GM19467 (cell line): ENCODE data around the gene PFDN1.
"Not testable (repeated sequence)": the region's sequence is repeated elsewhere in the genome, so short reads cannot be mapped to it uniquely, and the experiment has no call there.

Source experiments
- ATAC-seq: cut with Tn5 transposase; IDR thresholded peaks from one replicate; pipeline ENCODE4 v1.9.1; 2021; ENCODE audit warnings: mild to moderate bottlenecking, moderate library complexity; ENCODE audit not compliant: unreplicated experiment

PFDN1 gene, protein sequence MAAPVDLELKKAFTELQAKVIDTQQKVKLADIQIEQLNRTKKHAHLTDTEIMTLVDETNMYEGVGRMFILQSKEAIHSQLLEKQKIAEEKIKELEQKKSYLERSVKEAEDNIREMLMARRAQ

DNA sequence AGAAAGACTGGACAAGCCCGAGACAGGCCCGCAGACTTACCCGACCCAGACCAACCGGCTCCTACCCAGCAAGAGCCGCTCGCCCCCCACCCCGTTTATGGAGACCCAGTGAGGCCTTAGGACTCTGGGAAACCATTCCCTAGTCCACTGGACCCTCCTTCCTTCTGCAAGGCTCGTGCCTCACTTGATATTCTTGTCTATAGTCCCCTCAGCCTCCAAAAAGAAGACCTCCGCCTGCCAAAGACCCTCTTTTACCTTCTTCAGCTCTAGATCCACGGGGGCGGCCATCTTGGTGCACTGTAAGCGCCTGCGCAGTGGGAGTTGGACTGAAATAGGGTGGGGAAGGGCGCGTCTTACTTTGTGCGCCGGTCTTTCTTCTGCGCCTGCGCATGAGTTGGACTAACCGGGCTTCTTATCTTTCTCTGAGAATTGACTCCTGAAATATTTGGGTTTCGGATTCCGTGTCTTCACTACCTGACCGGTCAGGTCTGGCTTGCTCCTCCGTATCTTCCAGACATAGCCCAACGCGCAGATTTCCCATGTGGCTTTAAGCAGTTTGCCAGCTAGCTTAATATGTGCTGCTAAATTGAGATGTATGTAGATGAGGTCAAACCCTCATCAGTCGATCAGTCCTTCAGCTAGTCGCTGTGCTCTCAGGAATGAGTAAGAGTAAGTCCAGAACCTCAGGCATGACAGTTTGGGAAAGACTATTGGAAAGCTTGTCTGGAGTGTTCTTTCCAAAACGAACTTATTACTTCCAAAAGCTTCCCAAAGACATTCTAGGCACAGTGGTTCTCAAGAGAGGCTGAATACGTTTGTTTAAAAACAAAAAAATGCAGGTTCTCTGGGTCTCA lies at the start of gene PFDN1:
Gene PFDN1, minus strand, starts transcription at position 316 of the 854 bp plus-strand sequence. Its CDS starts 28 bp downstream, at position 288.
- peak; percentile 93 for ATAC-seq

DNA sequence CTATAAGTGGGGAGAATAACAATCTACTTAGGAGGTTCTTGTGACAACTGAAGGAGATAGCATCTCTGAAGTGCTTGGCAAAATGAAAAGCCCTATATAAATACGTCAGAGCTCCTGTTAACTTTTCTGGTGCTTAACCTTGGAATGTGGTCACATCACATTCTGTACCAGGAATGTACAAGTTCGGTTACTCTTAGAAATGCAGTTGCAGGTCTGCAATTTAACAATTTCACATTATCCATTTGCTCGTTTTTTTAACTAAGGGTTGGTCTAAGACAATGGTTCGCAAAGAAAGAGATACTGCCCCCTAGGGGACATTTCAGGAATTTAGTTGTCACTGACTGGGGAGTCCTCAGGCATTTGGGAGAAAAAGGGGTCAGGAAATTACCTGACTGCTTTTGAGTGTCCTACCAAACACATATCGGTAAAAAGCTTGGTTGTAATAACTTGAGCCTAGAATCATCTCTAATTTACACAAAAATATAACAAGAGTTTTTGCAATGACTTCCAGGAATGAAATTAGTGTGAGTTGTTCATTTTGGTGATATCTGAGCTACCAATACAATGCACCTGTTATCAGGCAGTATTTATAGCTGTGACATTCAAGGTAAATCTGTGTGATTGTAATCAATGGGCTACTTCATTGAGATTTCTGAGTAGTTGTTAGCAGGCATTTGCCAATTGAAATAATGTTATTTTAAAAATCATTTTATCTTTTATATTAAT lies 48.9 kb upstream of the PFDN1 start:
- ATAC-seq = no peak

DNA sequence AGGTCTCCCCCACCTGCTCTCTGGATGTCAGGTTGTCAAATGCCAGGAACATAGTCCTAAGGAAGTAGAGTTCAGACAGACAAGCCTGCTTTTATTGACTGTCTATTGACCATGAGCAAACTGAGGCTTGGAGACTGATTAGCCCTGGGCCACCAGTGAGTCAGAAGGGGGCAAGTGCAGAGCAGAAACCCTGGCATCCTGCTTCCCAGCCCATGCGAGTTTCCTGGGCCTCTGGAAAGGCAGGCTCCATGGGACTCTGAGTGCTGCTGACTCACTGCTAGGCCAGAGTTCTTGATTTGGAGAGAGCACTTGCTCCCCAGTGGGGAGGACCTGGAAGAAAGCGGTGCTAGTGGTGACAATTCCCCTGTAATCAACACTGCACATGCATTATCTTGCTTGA lies 46.3 kb upstream of the PFDN1 start:
- ATAC-seq = no peak

DNA sequence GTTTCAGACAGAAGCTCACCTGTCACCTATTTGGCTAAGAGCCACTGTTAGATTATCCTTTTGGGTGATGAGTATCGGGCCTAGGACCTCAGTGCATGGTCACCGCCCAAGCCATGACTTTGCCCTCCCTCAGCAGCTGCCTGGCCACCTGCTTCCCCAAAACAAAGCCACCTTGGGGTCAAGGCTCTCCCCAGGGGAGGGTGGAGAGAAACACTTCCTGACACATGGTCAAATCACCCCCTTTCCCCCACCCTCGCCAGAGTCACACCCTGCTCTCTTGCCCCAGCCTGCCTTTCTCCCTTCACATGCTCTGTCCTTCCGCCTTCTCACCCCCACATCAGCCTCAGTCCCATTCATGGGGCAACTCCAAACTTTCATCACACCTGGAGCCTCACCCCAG lies 45.2 kb upstream of the PFDN1 start:
- ATAC-seq = no peak

DNA sequence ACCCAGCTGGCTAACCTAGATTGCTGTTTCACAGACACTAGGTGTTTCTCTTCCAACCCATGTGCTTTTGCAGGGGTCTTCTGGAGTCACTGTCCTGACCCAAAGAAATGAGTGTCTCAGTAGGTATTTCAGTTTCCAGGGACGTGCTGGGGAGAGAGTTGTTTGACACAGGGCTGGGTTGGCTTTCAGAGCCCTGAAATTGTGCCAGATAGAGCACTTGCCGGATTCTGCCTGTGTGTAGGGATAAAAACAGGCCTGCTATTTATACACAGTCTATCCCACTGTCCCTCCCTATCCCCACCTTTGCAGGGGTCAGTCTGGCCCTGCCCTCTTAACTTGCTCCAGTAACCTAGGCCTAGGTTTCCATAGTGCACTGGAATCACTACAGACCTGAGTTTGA lies 44.5 kb upstream of the PFDN1 start:
- ATAC-seq = no peak

DNA sequence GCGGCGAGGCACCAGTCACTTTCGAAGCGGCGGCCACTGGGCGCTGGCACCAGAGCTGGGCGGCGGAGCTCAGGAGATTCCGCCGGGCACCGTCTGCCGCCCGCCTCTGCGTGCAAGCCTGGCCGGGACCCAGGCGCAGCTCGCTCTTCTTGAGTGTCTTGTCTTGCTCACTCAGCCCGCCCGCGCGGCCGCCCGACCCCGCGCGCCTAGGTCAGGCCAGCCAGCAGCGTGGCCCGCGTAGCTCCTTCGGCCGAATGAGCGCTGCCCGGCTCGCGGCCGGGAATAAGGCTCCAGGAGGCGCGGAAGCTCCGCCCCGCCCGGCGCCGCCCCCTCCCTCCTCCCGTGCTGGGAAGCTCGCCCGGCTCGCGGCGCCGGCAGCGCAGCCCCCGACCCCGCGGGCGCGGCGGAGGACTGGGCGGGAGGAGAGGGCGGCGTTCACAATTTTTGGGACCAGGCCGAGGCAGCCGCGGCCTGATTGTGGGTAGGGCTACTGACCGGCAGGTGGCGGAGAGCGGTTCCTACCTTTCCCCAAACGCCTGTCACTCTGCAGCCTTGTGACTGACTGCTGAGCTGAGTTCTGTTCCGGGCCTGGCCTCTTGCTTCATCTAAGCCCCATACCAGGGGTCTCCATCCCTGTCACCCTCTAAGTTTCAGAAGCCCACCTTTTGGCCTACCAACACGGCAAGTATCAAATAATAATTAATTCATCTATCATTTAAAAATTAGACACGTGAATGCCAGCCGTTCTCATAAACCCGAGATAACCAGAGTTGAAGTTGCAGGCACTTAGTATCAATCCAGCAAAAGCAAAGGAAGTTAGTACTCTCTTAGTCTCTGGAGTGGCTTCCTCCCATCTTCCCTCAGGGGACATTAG lies 43.7 kb upstream of the PFDN1 start, which contains the start of gene HBEGF:
Gene HBEGF, minus strand, starts transcription at position 256 of the 874 bp plus-strand sequence. CDS start 275 bp downstream, outside the sequence.
- ATAC-seq = peak; percentile 65

DNA sequence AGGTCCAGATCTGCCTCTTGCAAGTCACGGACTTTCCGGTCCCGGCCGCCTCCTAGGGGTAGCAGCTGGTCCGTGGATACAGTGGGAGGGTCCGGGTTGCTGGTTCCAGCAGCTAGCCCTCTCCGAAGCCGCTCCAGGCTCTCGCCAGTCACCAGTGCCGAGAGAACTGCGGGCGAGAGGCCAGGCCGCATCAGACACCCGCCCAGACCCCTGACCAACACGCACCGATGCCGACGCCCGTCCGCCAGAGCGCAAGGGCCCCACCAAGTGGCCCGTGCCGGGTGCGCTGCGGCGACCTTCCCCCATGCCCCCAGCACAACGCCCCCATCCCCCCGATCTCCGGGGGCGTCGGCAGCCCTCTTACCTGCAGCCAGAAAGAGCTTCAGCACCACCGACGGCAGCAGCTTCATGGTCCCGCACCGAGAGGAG lies 43.0 kb upstream of the PFDN1 start:
- peak; percentile 27 for ATAC-seq

DNA sequence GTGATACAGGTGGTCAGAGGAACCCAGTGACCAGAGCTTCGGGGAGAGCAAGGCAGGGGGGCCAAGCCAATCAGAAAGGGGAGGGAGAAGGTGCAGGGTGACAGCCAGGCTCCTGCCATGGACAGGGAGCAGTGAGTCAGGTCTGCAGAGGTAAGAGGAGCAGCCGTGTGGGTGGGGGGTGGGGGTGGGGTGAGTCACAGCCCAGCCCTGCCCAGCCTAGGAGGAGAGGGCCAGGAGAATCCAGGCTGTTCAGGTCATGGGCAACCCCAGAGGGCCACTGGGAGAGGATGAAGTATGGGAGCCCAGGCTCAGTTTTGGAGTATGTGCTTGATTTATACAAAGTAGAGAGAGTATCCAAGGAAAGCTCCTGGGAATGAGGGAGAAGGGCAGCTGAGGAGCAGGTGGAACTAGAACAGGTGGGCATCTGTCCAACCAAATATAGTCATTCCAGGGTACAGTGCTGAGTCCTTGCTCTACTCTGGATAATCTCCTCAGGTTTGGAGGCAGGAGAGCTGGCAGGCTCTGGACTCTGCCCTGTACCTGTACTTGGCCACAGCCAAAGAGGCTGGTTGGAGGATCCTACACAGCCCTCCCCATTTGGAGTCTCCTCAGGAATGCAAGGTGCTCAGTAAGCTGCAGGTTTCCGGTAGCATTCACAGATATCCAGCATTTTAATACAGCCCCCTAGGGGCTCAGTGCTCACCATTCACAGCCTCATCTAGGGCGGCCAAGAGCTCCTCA lies 42.0 kb upstream of the PFDN1 start:
- no peak for ATAC-seq

DNA sequence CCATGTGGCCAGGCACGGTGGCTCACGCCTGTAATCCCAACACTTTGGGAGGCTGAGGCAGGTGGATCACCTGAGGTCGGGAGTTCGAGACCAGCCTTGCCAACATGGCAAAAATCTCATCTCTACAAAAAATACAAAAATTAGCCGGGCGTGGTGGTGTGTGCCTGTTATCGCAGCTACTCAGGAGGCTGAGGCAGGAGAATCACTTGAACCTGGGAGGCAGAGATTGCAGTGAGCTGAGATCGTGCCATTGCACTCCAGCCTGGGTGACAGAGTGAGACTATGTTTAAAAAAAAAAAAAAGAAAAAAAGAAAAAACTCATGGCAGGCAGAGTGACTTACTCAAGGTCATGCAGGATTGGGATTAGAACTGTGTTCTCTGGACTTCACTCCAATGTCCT lies 40.9 kb upstream of the PFDN1 start:
- not testable (repeated sequence) for ATAC-seq

DNA sequence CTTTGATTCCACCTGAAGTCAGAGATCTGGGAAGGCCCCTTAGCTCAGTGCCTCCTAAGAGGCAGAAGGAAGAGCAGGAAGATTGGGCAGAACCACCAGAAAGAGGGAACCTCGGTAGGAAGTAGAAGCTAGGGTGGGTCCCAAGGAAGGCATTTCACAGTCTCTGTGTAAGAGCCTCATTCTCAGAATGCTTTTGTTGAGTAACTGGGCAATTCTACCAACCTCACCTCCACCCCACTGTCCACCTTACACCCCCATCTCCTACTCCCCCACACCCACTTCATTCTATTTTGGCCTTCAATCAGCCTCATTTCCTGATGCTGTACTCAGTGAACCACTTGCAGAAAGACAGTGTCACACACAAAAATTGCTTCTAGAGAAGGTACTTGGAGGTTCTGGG lies 40.0 kb upstream of the PFDN1 start:
- no peak for ATAC-seq

DNA sequence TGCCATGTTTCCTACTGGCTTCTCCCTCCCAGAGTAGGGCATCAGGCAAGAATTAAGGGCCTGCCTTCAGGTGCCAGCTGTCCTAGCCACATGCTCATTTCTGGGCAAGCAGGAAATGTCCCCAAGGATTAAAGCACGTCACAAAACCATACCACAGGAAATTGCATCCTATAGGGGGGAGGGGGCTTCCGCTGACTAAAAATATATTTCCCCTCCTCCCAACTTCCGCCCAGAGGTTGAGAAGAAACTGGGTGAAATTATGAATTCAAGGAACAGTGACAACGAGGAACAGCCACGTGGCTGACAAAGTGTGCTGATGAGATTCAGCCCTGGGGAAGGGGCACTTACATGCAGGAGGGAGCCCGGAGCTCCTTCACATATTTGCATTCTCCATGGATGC lies 39.4 kb upstream of the PFDN1 start:
- no peak for ATAC-seq

DNA sequence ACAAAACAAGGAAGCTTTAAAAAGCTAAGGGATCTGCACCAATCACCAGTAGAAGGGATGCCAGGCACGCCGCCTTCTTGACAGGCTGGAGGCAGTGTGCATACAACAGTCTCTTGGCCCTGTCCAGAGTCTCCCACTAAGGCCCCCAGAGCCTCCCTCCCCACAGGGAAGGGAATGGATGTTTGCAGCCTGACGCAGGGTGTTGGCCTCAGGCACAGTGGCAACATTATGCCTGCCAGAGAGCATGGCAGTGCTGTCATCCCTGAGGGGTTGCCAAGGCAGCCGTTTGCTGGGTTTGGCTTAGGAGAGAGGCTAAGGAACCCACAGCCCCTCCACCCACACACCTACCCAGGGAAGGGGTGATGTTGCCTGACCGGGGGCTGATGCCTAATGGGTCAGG lies 38.7 kb upstream of the PFDN1 start:
- no peak for ATAC-seq

DNA sequence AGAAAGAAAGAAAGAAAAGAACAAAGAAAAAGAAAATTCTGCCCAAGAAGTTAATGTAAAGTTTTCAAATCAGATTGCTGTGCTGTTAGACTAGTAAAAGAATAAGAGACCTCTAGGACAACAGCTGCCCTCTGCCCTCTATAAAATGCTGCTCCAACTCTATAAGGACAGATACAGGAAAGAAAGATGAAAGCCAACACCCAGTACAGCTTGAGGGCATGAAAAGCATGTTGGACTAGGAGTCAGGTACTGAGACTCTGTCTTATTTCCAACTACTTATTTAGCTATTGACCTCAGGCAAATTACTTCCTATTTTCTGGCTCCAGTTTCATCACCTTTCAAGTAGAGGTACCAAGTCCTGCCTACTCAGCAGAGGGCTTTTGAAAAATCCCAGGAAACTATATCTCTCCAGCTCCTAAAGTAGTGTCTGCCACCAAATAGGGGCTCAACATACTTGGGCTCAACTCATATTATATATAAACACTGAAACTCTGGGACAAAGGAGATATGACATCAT lies 37.8 kb upstream of the PFDN1 start:
- ATAC-seq = no peak

DNA sequence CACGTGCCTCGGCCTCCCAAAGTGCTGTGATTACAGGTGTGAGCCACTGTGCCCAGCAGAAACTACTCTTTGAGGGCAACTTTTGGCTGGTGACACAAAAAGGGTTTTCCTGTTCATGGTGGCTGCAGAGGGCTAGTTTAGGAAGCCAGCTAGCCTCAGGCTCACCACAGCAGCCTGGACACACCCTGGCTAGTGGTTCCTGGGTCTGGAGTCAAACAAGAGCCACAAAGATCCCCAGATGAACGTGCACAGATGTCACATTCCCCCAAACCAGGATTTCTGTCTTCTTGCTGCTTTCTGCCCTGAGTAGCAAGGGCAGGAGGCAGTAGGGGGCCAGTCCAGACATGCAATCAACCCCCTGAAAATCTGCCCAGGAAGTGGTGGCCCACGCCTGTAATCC lies 36.7 kb upstream of the PFDN1 start:
- no peak for ATAC-seq

DNA sequence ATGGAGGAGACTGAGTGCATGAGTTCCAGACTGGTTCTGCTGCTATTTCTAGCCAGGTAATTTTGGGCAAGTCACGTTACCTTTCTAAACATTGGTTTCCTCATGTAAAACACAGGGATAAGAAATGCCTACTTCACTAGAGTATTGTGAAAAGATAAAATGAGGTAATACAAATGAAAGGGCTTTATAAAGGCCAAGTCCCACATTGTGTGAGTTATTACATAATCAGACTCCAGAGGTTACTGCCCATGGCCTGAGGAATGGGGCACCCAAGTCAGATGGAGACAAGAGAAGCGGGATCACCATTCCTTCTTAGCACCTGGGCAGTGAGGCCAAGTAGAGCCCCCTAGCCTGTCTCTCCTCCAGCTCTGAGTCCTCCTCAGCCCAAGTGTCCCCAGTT lies 36.0 kb upstream of the PFDN1 start:
- ATAC-seq = no peak

DNA sequence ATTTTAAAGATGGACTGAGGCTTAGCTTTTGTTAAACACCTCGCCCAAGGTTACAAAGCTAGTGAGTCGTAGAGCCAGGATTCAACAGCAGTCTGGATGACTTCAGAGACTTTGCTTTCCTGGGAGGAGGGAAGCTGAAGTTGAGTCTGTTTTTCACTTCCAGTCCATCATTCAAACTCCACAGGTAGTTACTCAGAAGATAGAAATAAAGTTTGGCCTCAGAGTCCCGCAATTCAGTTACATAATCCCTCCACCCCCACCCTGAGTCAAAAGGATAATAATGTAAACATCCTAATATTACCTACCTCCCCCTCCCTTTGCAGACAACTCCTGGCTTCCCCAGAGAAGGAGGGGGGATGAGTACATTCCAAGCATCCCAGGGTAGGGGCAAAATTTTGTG lies 35.4 kb upstream of the PFDN1 start:
- ATAC-seq = no peak

DNA sequence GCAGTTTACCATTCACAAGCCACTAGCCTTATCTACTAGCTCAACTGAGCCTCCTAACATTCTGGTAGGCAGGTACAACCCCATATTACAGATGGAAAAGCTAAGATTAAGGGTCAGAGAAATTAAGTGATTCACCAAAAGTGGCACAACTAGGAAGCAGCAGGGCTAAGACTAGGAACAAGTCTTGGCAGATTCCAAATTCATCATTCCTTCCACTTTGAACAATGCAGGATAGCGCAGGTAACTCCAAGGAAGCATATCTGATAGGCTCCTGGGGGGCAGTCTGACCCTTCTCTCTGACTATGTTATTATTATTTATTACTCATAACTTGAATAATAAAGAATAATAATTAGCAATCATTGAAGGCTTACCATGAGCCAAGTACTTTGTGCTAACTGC lies 35.0 kb upstream of the PFDN1 start:
- ATAC-seq = no peak

DNA sequence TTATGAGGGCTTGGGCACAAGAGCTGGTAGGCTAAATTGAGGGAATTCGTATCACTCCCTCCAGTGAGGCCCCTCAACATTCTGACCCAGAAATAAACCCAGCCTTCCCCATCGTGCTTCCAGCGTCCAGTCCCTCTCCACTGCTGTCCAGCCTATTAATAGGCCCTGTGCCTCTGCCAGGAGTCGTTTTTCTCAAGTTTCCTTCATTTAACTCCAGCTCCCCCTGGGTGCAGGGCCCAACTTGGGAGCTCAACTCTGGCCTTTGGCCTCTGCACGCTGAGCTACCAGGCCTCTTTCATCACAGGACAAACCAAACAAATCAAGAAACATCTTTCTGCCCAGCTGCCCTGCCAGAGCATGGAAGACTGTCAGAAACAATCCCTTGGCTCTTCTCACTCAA lies 33.5 kb upstream of the PFDN1 start:
- ATAC-seq = no peak

DNA sequence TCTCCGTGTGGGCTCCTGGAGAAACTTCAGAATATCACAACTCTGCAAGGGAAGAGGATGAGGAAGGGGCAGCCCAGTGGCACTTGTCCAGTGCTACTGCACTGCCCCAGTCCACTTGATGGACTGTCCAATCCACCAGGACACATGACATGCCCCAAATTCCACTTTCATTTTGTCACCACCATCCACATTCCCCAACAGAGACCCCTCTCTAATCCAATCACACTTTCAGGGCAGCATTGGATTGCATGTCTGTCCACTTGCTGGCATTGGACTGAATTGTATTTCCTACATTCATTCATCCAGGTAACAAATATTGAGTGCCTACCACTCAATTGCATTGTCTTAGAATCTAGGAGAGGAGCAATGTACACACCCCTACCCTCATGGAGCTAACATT lies 28.7 kb upstream of the PFDN1 start:
- ATAC-seq = no peak
